GM12872 (cell line): ENCODE results near the gene THSD7A.

Experiments
- CTCF ChIP-seq: IDR thresholded peaks from 3 replicates; pipeline ENCODE4 v1.5.1; 2011; ENCODE audit warnings: low read depth, mild to moderate bottlenecking, low read length, moderate library complexity; ENCODE audit not compliant: insufficient read depth

THSD7A gene

GRCh38 chr7:11605749-11606148 lies 226.2 kb downstream of the THSD7A start:
- no peak for TF ChIP-seq CTCF

- no peak for TF ChIP-seq CTCF
These were observed 227.5 kb downstream of the THSD7A start for GRCh38 chr7:11604505-11604904.

- TF ChIP-seq CTCF: no peak
These were observed 230.2 kb downstream of the THSD7A start for GRCh38 chr7:11601761-11602160.

- no peak for TF ChIP-seq CTCF
These were observed 238.7 kb downstream of the THSD7A start for GRCh38 chr7:11593322-11593721.

- TF ChIP-seq CTCF: no peak
These were observed 239.3 kb downstream of the THSD7A start for GRCh38 chr7:11592699-11593098.

GRCh38 chr7:11591943-11592342 lies 240.1 kb downstream of the THSD7A start:
- TF ChIP-seq CTCF: no peak

GRCh38 chr7:11591055-11591633 lies 240.9 kb downstream of the THSD7A start:
- no peak for TF ChIP-seq CTCF

GRCh38 chr7:11589251-11589650 lies 242.7 kb downstream of the THSD7A start:
- TF ChIP-seq CTCF: no peak
